ENCODE data around the gene KLF6.

DNA sequence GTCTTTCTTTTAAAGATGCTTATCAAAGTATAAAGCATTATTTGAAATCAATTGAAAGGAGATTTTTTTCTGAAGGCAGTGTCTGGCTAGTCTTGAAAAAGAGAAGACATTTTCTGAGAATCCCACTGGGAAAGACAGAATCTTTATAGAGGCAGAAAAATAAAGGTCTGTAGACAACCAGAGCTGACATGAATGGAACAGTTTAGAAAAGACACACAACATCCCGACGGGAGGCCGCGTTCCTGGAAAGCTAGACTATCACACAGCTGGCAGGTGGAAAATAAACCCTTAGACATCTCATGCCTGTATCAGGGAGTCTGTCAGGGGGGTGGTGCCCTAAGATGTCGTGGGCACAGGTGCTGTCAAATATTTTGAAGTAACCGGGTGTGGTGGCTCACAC is 48.0 kb upstream of the KLF6 start:
- TF ChIP-seq, protein P1, sequence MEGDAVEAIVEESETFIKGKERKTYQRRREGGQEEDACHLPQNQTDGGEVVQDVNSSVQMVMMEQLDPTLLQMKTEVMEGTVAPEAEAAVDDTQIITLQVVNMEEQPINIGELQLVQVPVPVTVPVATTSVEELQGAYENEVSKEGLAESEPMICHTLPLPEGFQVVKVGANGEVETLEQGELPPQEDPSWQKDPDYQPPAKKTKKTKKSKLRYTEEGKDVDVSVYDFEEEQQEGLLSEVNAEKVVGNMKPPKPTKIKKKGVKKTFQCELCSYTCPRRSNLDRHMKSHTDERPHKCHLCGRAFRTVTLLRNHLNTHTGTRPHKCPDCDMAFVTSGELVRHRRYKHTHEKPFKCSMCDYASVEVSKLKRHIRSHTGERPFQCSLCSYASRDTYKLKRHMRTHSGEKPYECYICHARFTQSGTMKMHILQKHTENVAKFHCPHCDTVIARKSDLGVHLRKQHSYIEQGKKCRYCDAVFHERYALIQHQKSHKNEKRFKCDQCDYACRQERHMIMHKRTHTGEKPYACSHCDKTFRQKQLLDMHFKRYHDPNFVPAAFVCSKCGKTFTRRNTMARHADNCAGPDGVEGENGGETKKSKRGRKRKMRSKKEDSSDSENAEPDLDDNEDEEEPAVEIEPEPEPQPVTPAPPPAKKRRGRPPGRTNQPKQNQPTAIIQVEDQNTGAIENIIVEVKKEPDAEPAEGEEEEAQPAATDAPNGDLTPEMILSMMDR (IDR thresholded peaks at IDR 0.05 in 4 of 5, conservative IDR thresholded peaks at IDR 0.05 in 1 of 5) = no peak
- TF ChIP-seq POLR2A (IDR thresholded peaks at IDR 0.05) = no peak

Data from gastrocnemius medialis (tissue), 4 donors.